H1 (cell line): ENCODE results near the gene GPR21. TPM values are rescaled to one million over a fixed set of nuclear protein-coding genes. Genes with fewer than 3 reads are reported as not detected.

ENCODE experiments used
- CTCF ChIA-PET: fragments of 300-600 bp; sonication (Branson Sonifier 250); formaldehyde crosslinking; loops from one replicate; lab custom pipeline; 2021; ENCODE audit not compliant: partially characterized antibody; lab: Charles Lee
- POLR2A ChIA-PET: fragments of 300-600 bp; sonication (Branson Sonifier 250); formaldehyde crosslinking; loops from one replicate; lab custom pipeline; 2021; ENCODE audit warnings: inconsistent platforms; ENCODE audit not compliant: partially characterized antibody; lab: Charles Lee
- DNase-seq, 2 experiments: peaks; one replicate each; pipeline versions ENCODE4 v3.0.0 to v3.0.0-alpha.2; 2010 to 2022; ENCODE audit warnings: low spot score in 2 of 2, low read depth in 1 of 2, mixed read lengths in 1 of 2
- FAIRE-seq: peaks from 2 replicates; lab custom pipeline; 2011; peaks lifted over from hg19 to GRCh38; lab: Jason Lieb, UNC
- H2AFZ ChIP-seq: 2 replicates; pipeline ENCODE4 v1.8.1; 2012; ENCODE audit warnings: low read length, inconsistent platforms
- H2AK5ac ChIP-seq: 2 replicates; pipeline ENCODE4 v1.6.1; 2013; ENCODE audit warnings: low read depth, low read length
- H2BK120ac ChIP-seq: replicated peaks from 2 replicates; pipeline ENCODE3; 2013; ENCODE audit warnings: low read depth, low read length, inconsistent platforms
- H2BK12ac ChIP-seq: 2 replicates; pipeline ENCODE4 v1.6.1; 2013; ENCODE audit warnings: low read depth, low read length
- H2BK15ac ChIP-seq: 2 replicates; pipeline ENCODE4 v1.6.1; 2013; ENCODE audit warnings: low read length
- H2BK20ac ChIP-seq: 2 replicates; pipeline ENCODE4 v1.6.1; 2013; ENCODE audit warnings: low read length
- H2BK5ac ChIP-seq: 2 replicates; pipeline ENCODE4 v1.6.1; 2013; ENCODE audit warnings: low read depth, low read length
- H3K14ac ChIP-seq: 2 replicates; pipeline ENCODE4 v1.6.1; 2013; ENCODE audit warnings: inconsistent platforms; ENCODE audit not compliant: insufficient read length
- H3K18ac ChIP-seq: 2 replicates; pipeline ENCODE4 v1.6.1; 2013; ENCODE audit warnings: low read length; ENCODE audit errors: extremely low read depth
- H3K23ac ChIP-seq: 2 replicates; pipeline ENCODE4 v1.6.1; 2013; ENCODE audit warnings: inconsistent platforms; ENCODE audit not compliant: insufficient read length
- H3K23me2 ChIP-seq: 2 replicates; pipeline ENCODE4 v1.6.1; 2013; ENCODE audit warnings: low read depth, low read length
- H3K27ac ChIP-seq: 2 replicates; pipeline ENCODE4 v1.6.1; 2011; ENCODE audit warnings: low read depth, low read length, inconsistent platforms
- H3K27me3 ChIP-seq, 4 experiments: replicated peaks in 1 of 4; 1 replicate in 1 of 4; 2 replicates in 3 of 4; pipeline versions ENCODE4 v1.6.1 to v1.8.1; 2011 to 2013; ENCODE audit warnings: low read length in 3 of 4, mild to moderate bottlenecking in 3 of 4, inconsistent platforms in 2 of 4, mixed read lengths in 2 of 4, moderate library complexity in 1 of 4; ENCODE audit not compliant: control insufficient read depth in 3 of 4, insufficient read depth in 3 of 4; ENCODE audit errors: extremely low read depth in 1 of 4
- H3K36me3 ChIP-seq, 4 experiments: 2 replicates each; pipeline versions ENCODE4 v1.6.1 to v1.8.1; 2011 to 2013; ENCODE audit warnings: mild to moderate bottlenecking in 4 of 4, low read length in 3 of 4, moderate library complexity in 2 of 4, control low read depth in 1 of 4, inconsistent platforms in 1 of 4; ENCODE audit not compliant: insufficient read depth in 4 of 4, control insufficient read depth in 2 of 4
- H3K4ac ChIP-seq: replicated peaks from 2 replicates; pipeline ENCODE3; 2013; ENCODE audit warnings: low read length, low read depth, mixed read lengths, inconsistent platforms; ENCODE audit not compliant: insufficient read length
- H3K4me1 ChIP-seq, 4 experiments: replicated peaks in 1 of 4; 1 replicate in 1 of 4; 2 replicates in 3 of 4; pipeline versions ENCODE4 v1.6.1 to v1.8.1; 2011 to 2013; ENCODE audit warnings: low read length in 3 of 4, inconsistent platforms in 2 of 4, mixed read lengths in 1 of 4; ENCODE audit not compliant: insufficient read depth in 4 of 4, control insufficient read depth in 3 of 4
- H3K4me2 ChIP-seq, 2 experiments: 2 replicates each; pipeline versions ENCODE4 v1.6.1 to v1.8.1; 2011 to 2013; ENCODE audit warnings: low read depth in 2 of 2, low read length in 2 of 2, control low read depth in 1 of 2, inconsistent platforms in 1 of 2, mild to moderate bottlenecking in 1 of 2; ENCODE audit not compliant: insufficient read depth in 1 of 2
- H3K4me3 ChIP-seq, 4 experiments: fragments of 200-600, 300-600 bp in 1 of 4; sonication (generic), shearing (Covaris generic), sonication (Bioruptor Twin) in 1 of 4; 2 replicates each; pipeline versions ENCODE4 v1.5.1 to v1.8.1; 2011 to 2016; ENCODE audit warnings: low read length in 4 of 4, low read depth in 3 of 4, control low read depth in 2 of 4, inconsistent platforms in 2 of 4, mild to moderate bottlenecking in 2 of 4, mixed read lengths in 1 of 4, moderate library complexity in 1 of 4; ENCODE audit not compliant: insufficient read depth in 2 of 4; ENCODE audit errors: extremely low read depth in 1 of 4
- H3K56ac ChIP-seq: replicated peaks from 2 replicates; pipeline ENCODE3; 2013; ENCODE audit warnings: low read depth, mild to moderate bottlenecking, mixed read lengths, low read length, inconsistent platforms; ENCODE audit not compliant: insufficient read length
- H3K79me1 ChIP-seq: 2 replicates; pipeline ENCODE4 v1.6.1; 2013; ENCODE audit warnings: low read depth, low read length, control low read depth
- H3K79me2 ChIP-seq, 2 experiments: 2 replicates each; pipeline versions ENCODE4 v1.6.1 to v1.8.1; 2012 to 2013; ENCODE audit warnings: low read length in 2 of 2, mild to moderate bottlenecking in 2 of 2, inconsistent platforms in 1 of 2; ENCODE audit not compliant: insufficient read depth in 2 of 2, control insufficient read depth in 1 of 2
- H3K9ac ChIP-seq, 4 experiments: replicated peaks in 1 of 4; 1 replicate in 1 of 4; 2 replicates in 3 of 4; pipeline versions ENCODE4 v1.6.1 to v1.8.1; 2011 to 2013; ENCODE audit warnings: low read depth in 3 of 4, low read length in 3 of 4, control low read depth in 2 of 4, mild to moderate bottlenecking in 2 of 4, moderate library complexity in 2 of 4, inconsistent platforms in 1 of 4; ENCODE audit errors: extremely low read depth in 1 of 4
- H3K9me3 ChIP-seq, 2 experiments: 2 replicates each; pipeline versions ENCODE4 v1.6.1 to v1.8.1; 2012 to 2013; ENCODE audit warnings: mild to moderate bottlenecking in 2 of 2, moderate library complexity in 2 of 2, control low read depth in 1 of 2, inconsistent platforms in 1 of 2, low read depth in 1 of 2, low read length in 1 of 2, mixed read lengths in 1 of 2; ENCODE audit not compliant: insufficient read depth in 2 of 2
- H4K20me1 ChIP-seq, 2 experiments: replicated peaks in 1 of 2; 2 replicates each; pipeline versions ENCODE3 to v1.8.1; 2011 to 2013; ENCODE audit warnings: inconsistent platforms in 2 of 2, low read length in 2 of 2, mild to moderate bottlenecking in 1 of 2; ENCODE audit not compliant: insufficient read depth in 2 of 2, control insufficient read depth in 1 of 2
- H4K5ac ChIP-seq: 2 replicates; pipeline ENCODE4 v1.6.1; 2013; ENCODE audit warnings: low read length, low read depth, mixed read lengths, inconsistent platforms; ENCODE audit not compliant: insufficient read length
- H4K8ac ChIP-seq: 2 replicates; pipeline ENCODE4 v1.8.0; 2013; ENCODE audit warnings: mild to moderate bottlenecking, moderate library complexity, low read length, inconsistent platforms; ENCODE audit not compliant: insufficient read depth; ENCODE audit errors: extremely low read depth
- H4K91ac ChIP-seq: replicated peaks from 2 replicates; pipeline ENCODE3; 2013; ENCODE audit warnings: low read length, mixed read lengths, inconsistent platforms; ENCODE audit not compliant: insufficient read length
- CTBP2 ChIP-seq: IDR thresholded peaks from 2 replicates; pipeline ENCODE4 v1.7.0; 2011; ENCODE audit warnings: borderline replicate concordance, mild to moderate bottlenecking, moderate library complexity, mixed read lengths, low read length; ENCODE audit not compliant: insufficient read depth, insufficient read length
- WGBS, 2 experiments: shearing (Covaris generic) in 1 of 2; methylation state at CpG; one replicate each; pipeline versions ENCODE4 v1.1.6 to v1.1.7; 2013 to 2015; ENCODE audit warnings: low lambda C conversion rate in 2 of 2, mixed read lengths in 2 of 2, inconsistent platforms in 1 of 2, low coverage in 1 of 2, missing lambda C conversion rate in 1 of 2; ENCODE audit not compliant: insufficient replicate concordance in 2 of 2, insufficient coverage in 1 of 2, insufficient read length in 1 of 2; ENCODE audit errors: extremely low coverage in 1 of 2, missing lambda C conversion rate in 1 of 2; 5-methylcytosine and 5-hydroxymethylcytosine counted together
- polyA plus RNA-seq, 7 experiments: library from polyadenylated mRNA; depleted of rRNA in 3 of 7; stranded (reverse) in 5 of 7; unstranded in 2 of 7; fragments of >200 nt in 5 of 7; fragments of 200-250 nt in 2 of 7; gene quantifications; 1 replicate in 5 of 7; 2 replicates in 1 of 7; 4 replicates in 1 of 7; pipeline versions ENCODE4 v1.2.1 to v1.2.3, GENCODE V29; 2011 to 2013; ENCODE audit warnings: missing spikeins in 2 of 7, mixed read lengths in 2 of 7
- total RNA-seq: library from RNA; stranded (reverse); fragmentation: NEBNext Ultra II Directional; extraction: Animal tissue kit (Norgen Biotek cat#: 25700); gene quantifications from 2 replicates; pipeline ENCODE4 v1.2.1, GENCODE V29; 2021

Gene GPR21
- total and polyA plus RNA-seq, 2 of the 8 experiments (the other 6 are each of a cell fraction or from before 2014, with no cell fraction given): 0.58 to 0.71 TPM

GRCh38 chr9:123058834-123059233 lies 25.4 kb downstream of the GPR21 start:
- Histone ChIP-seq H3K4me3 (no peak overlapping the region), H4K8ac (no peak overlapping the region), H2BK15ac (no peak overlapping the region), H2BK5ac (no peak overlapping the region), H2BK20ac (no peak overlapping the region), H4K5ac (no peak overlapping the region), H2BK120ac (no peak overlapping the region), H3K14ac (no peak overlapping the region), H3K9me3 (no peaks in the 10 kb centered on the region; a peak in 1 of 4 replicates), H3K9ac (no peak overlapping the region), H2AK5ac (no peak overlapping the region), H4K91ac (no peak overlapping the region), H4K20me1 (no peaks in the 10 kb centered on the region), H3K79me2 (no peaks in the 10 kb centered on the region), H2AFZ (no peak overlapping the region), H2BK12ac (no peak overlapping the region), H3K27ac (no peak overlapping the region), H3K36me3 (peaks cover 0 to 14% (median 3%) of the 10 kb centered on the region in 4 experiments; a peak in 3 of 8 replicates), H3K56ac (no peak overlapping the region), H3K23me2 (no peaks in the 10 kb centered on the region), H3K27me3 (no peaks in the 10 kb centered on the region), H3K4me1 (peaks cover 0 to 2% (median 0%) of the 10 kb centered on the region in 4 experiments; a peak in 1 of 7 replicates), H3K79me1 (no peaks in the 10 kb centered on the region), H3K4me2 (no peak overlapping the region), H3K4ac (no peak overlapping the region), H3K18ac (no peak overlapping the region), H3K23ac (no peak overlapping the region)
- FAIRE-seq (no peak), DNase-seq (no peak)
- 87% methylated on average over 1 of the region's 1 CpG; no CpG with 5 or more reads in 1 of the 2 experiments for WGBS, 2 experiments
- ChIA-PET CTCF (no interaction called here), POLR2A (interaction anchor here (1.0 kb wide), 1 partner anchor 22 kb away, joined by 3 read pairs; no protein-coding TSS in a partner anchor)
- TF ChIP-seq CTBP2: no peak
